HepG2 (cell line): Measurements from ENCODE around the gene SGMS1.

Experiments used
- CTCF ChIP-seq: sonication (generic); formaldehyde crosslinking; IDR thresholded peaks from 2 replicates; pipeline ENCODE4 v1.5.0; 2020; ENCODE audit warnings: mild to moderate bottlenecking, missing genetic modification reagents, moderate library complexity
- GABPB1 ChIP-seq: IDR thresholded peaks from 2 replicates; pipeline ENCODE4 v1.6.1; 2016; ENCODE audit warnings: mild to moderate bottlenecking, missing genetic modification reagents, moderate library complexity, missing compliant biosample characterization
- MXD4 ChIP-seq: IDR thresholded peaks from 2 replicates; pipeline ENCODE4 v1.6.1; 2016; ENCODE audit warnings: mild to moderate bottlenecking, missing biosample characterization, missing genetic modification reagents
- POLR2AphosphoS2 ChIP-seq: IDR thresholded peaks from 2 replicates; pipeline ENCODE4 v1.6.1; 2011; ENCODE audit warnings: low read depth, low read length, improper control_type of control experiment
- REST ChIP-seq, 2 experiments: IDR thresholded peaks; 2 replicates each; pipeline ENCODE4 v1.6.1; 2011 to 2012; ENCODE audit warnings: low read length in 2 of 2, borderline replicate concordance in 1 of 2, low read depth in 1 of 2, mild to moderate bottlenecking in 1 of 2, moderate library complexity in 1 of 2
- SMC3 ChIP-seq: IDR thresholded peaks from 2 replicates; pipeline ENCODE4 v1.6.1; 2011; ENCODE audit warnings: low read length, improper control_type of control experiment
- SP1 ChIP-seq, 2 experiments: fragments of 450-650 bp in 1 of 2; sonication (generic) in 1 of 2; formaldehyde crosslinking in 1 of 2; IDR thresholded peaks; 2 replicates each; pipeline versions ENCODE4 v1.4.0 to v1.6.1; 2016 to 2020; ENCODE audit warnings: missing genetic modification reagents in 1 of 2
- ZNF235 ChIP-seq: sonication (generic); formaldehyde crosslinking; IDR thresholded peaks from 2 replicates; pipeline ENCODE4 v1.8.1; 2023; ENCODE audit warnings: mild to moderate bottlenecking, missing genetic modification reagents, borderline replicate concordance
- ZNF605 ChIP-seq: sonication (generic); formaldehyde crosslinking; IDR thresholded peaks from 2 replicates; pipeline ENCODE4 v1.8.0; 2022; ENCODE audit warnings: mild to moderate bottlenecking, missing genetic modification reagents

GRCh38 chr10:50438049-50438936 lies 185.5 kb downstream of the SGMS1 start:
- TF ChIP-seq POLR2AphosphoS2 (no peak), SP1 (IDR thresholded peaks at IDR 0.05) (no peak), SP1 (CRISPR knock-in tag; IDR thresholded peaks at IDR 0.05) (no peak), ZNF235 (CRISPR knock-in tag) (no peak), CTCF (CRISPR knock-in tag) (no peak), ZNF605 (CRISPR knock-in tag) (no peak), REST (IDR thresholded peaks at IDR 0.05; ENCODE audit: borderline replicate concordance in 1 of 2, low read depth in 1 of 2, low read length in 2 of 2) (no peak), MXD4 (CRISPR knock-in tag) (no peak), GABPB1 (no peak), SMC3 (no peak)
